HG02588 (cell line): ENCODE data around the gene PYGM.

ENCODE experiments used
- ATAC-seq: cut with Tn5 transposase; IDR thresholded peaks from one replicate; pipeline ENCODE4 v1.9.1; 2021; ENCODE audit warnings: mild to moderate bottlenecking, moderate library complexity; ENCODE audit not compliant: unreplicated experiment

The PYGM gene

GRCh38 chr11:64759722-64760719 lies at the start of gene PYGM:
Gene PYGM (minus strand): TSS chr11:64759974. CDS start chr11:64759898, 76 bp downstream.
- no peak for ATAC-seq

GRCh38 chr11:64805481-64805880 lies 45.7 kb upstream of the PYGM start:
- no peak for ATAC-seq

GRCh38 chr11:64804346-64805210 lies 44.8 kb upstream of the PYGM start:
- ATAC-seq: no peak

GRCh38 chr11:64803846-64804345 lies 44.1 kb upstream of the PYGM start:
- no peak for ATAC-seq

GRCh38 chr11:64803158-64803845 lies 43.5 kb upstream of the PYGM start, which contains the start of gene MAP4K2:
Gene MAP4K2 (minus strand): TSS chr11:64803214. CDS start chr11:64803149, 65 bp downstream.
- ATAC-seq: peak; percentile 63

- ATAC-seq: peak; percentile 16
Measured at GRCh38 chr11:64802370-64803157, 42.8 kb upstream of the PYGM start.

GRCh38 chr11:64801561-64802369 lies 42.0 kb upstream of the PYGM start:
- no peak for ATAC-seq

GRCh38 chr11:64801158-64801464 lies 41.3 kb upstream of the PYGM start:
- ATAC-seq: no peak

GRCh38 chr11:64800303-64801157 lies 40.8 kb upstream of the PYGM start:
- no peak for ATAC-seq

- ATAC-seq: no peak
Measured at GRCh38 chr11:64799623-64800302, 40.0 kb upstream of the PYGM start.

GRCh38 chr11:64799256-64799622 lies 39.5 kb upstream of the PYGM start:
- ATAC-seq: no peak

- ATAC-seq: no peak
Measured at GRCh38 chr11:64796757-64797541, 37.2 kb upstream of the PYGM start.

- ATAC-seq: no peak
Measured at GRCh38 chr11:64796047-64796756, 36.4 kb upstream of the PYGM start.

GRCh38 chr11:64794526-64794925 lies 34.8 kb upstream of the PYGM start:
- no peak for ATAC-seq

- ATAC-seq: no peak
Measured at GRCh38 chr11:64793271-64794160, 33.7 kb upstream of the PYGM start.
